Sigmoid colon (tissue), 7 donors: ENCODE data around the gene AP4M1. TPM values are rescaled to one million over a fixed set of nuclear protein-coding genes. Genes with fewer than 3 reads are reported as not detected.

Experiments
- DNase-seq: peaks from one replicate; pipeline ENCODE4 v3.0.0-alpha.2; 2019
- H3K27ac ChIP-seq, 4 donors: fragments of 200-600 bp; sonication (generic); one replicate each; pipeline ENCODE4 v1.5.1; 2016 to 2019; ENCODE audit warnings: mild to moderate bottlenecking in 1 of 4
- H3K27me3 ChIP-seq, 3 donors: fragments of 200-600 bp; sonication (generic); one replicate each; pipeline ENCODE4 v1.5.1; 2019; ENCODE audit warnings: mild to moderate bottlenecking in 1 of 3
- H3K36me3 ChIP-seq, 4 donors: fragments of 200-600 bp; sonication (generic); one replicate each; pipeline ENCODE4 v1.5.1; 2016 to 2019
- H3K4me1 ChIP-seq, 4 donors: fragments of 200-600 bp; sonication (generic); one replicate each; pipeline ENCODE4 v1.5.1; 2017 to 2019
- H3K4me3 ChIP-seq, 4 donors: fragments of 200-600 bp; sonication (generic); one replicate each; pipeline ENCODE4 v1.5.1; 2017 to 2019; ENCODE audit warnings: mild to moderate bottlenecking in 2 of 4, moderate library complexity in 1 of 4
- H3K9me3 ChIP-seq, 4 donors: fragments of 200-600 bp in 3 of 4; sonication (generic) in 3 of 4; one replicate each; pipeline versions ENCODE4 v1.5.1 to v1.6.1; 2013 to 2019
- CTCF ChIP-seq, 4 experiments: fragments of 450-650 bp in 3 of 4; fragments of 200-600 bp in 1 of 4; IDR thresholded peaks; one replicate each; pipeline ENCODE4 v1.5.1; 2016 to 2019; ENCODE audit warnings: antibody characterized with exemption in 4 of 4, mild to moderate bottlenecking in 3 of 4, moderate library complexity in 2 of 4
- EP300 ChIP-seq, 4 donors: sonication (generic); formaldehyde crosslinking; IDR thresholded peaks; one replicate each; pipeline ENCODE4 v1.6.1; 2017; ENCODE audit warnings: antibody characterized with exemption in 4 of 4
- POLR2A ChIP-seq, 2 donors: fragments of 450-650 bp; IDR thresholded peaks; one replicate each; pipeline ENCODE4 v1.6.1; 2016; ENCODE audit warnings: antibody characterized with exemption in 2 of 2, mild to moderate bottlenecking in 2 of 2, moderate library complexity in 2 of 2
- POLR2AphosphoS5 ChIP-seq, 4 donors: sonication (generic); formaldehyde crosslinking; IDR thresholded peaks; one replicate each; pipeline ENCODE4 v1.6.1; 2017; ENCODE audit warnings: antibody characterized with exemption in 4 of 4
- WGBS, 2 donors: extraction: QIAGEN DNeasy Blood & Tissue Kit; methylation state at CpG; one replicate each; pipeline ENCODE4 v1.1.7; 2013; 5-methylcytosine and 5-hydroxymethylcytosine counted together
- intact Hi-C: fragments of 100-400 bp; cut with DNase I; formaldehyde crosslinking; loops from one replicate; pipeline ENCODE4 v1.15.1; 2023
- polyA plus RNA-seq, 3 donors: library from polyadenylated mRNA; stranded (reverse); fragments of 200-250 nt; gene quantifications; one replicate each; pipeline ENCODE4 v1.2.3, GENCODE V29; 2013
- total RNA-seq, 4 donors: library from RNA; depleted of rRNA; stranded (reverse); fragments of >200 nt; gene quantifications; one replicate each; pipeline ENCODE4 v1.1.0, GENCODE V29; 2016
- donor health status: healthy with polysubstance abuse.
- donor health status: Bipolar disorder and iron deficiency.
- donor health status: healthy.

The AP4M1 gene
- total and polyA plus RNA-seq, 7 donors: 14.6 to 26.6 (median 18.1) TPM

GRCh38 chr7:100061518-100062193, 39.8 kb upstream of the AP4M1 start:
- Histone ChIP-seq H3K36me3 (peaks cover 8 to 79% (median 34%) of the 10 kb centered on the region in 4 donors), H3K4me3 (no peak overlapping the region), H3K4me1 (peaks cover 0 to 20% (median 16%) of the 10 kb centered on the region in 4 donors), H3K9me3 (no peaks in the 10 kb centered on the region), H3K27ac (no peak overlapping the region), H3K27me3 (no peaks in the 10 kb centered on the region)
- DNase-seq: no peak
- WGBS, 2 donors: 94 to 95% methylated on average over 11 of the region's 11 CpGs
- intact Hi-C loops: no loop called here
- TF ChIP-seq EP300 (IDR thresholded peaks at IDR 0.05) (no peak), CTCF (IDR thresholded peaks at IDR 0.05) (no peak), POLR2A (IDR thresholded peaks at IDR 0.05) (no peak), POLR2AphosphoS5 (IDR thresholded peaks at IDR 0.05) (no peak)

- TF ChIP-seq POLR2A (IDR thresholded peaks at IDR 0.05) (no peak), EP300 (IDR thresholded peaks at IDR 0.05) (no peak), POLR2AphosphoS5 (IDR thresholded peaks at IDR 0.05) (no peak), CTCF (IDR thresholded peaks at IDR 0.05) (no peak)
- Histone ChIP-seq H3K27ac (no peak overlapping the region), H3K27me3 (no peaks in the 10 kb centered on the region), H3K9me3 (no peaks in the 10 kb centered on the region), H3K36me3 (peaks cover 8 to 61% (median 22%) of the 10 kb centered on the region in 4 donors), H3K4me1 (peaks cover 0 to 24% (median 17%) of the 10 kb centered on the region in 4 donors), H3K4me3 (no peak overlapping the region)
- DNase-seq: no peak
- intact Hi-C loops: no loop called here
- 90 to 96% methylated on average over 4 of the region's 4 CpGs for WGBS, 2 donors
These were observed 38.1 kb upstream of the AP4M1 start for GRCh38 chr7:100063376-100063775.

GRCh38 chr7:100064162-100064561, 37.3 kb upstream of the AP4M1 start:
- TF ChIP-seq POLR2AphosphoS5 (IDR thresholded peaks at IDR 0.05) (no peak), CTCF (IDR thresholded peaks at IDR 0.05) (no peak)
- no peaks in the 10 kb centered on the region for H3K27me3 ChIP-seq
- H3K27ac ChIP-seq: peak overlapping the region in 1 of 4 donors; percentile 87
- peaks cover 0 to 24% (median 17%) of the 10 kb centered on the region in 4 donors for H3K4me1 ChIP-seq
- WGBS, 2 donors: 97% methylated on average over 9 of the region's 9 CpGs
- intact Hi-C loops: no loop called here
- H3K36me3 ChIP-seq: peaks cover 8 to 59% (median 17%) of the 10 kb centered on the region in 4 donors
- no peak overlapping the region for H3K4me3 ChIP-seq
- DNase-seq: no peak
- no peaks in the 10 kb centered on the region for H3K9me3 ChIP-seq

- intact Hi-C loops: loop anchor here (2.0 kb wide), 1 partner anchor 15 kb away; the partner anchor contains the start of gene ZNF3
- 74 to 77% methylated on average over 8 of the region's 8 CpGs for whole genome bisulfite sequencing, 2 donors
- DNase-seq: peak; percentile 75
- Histone ChIP-seq H3K9me3 (peaks cover 0 to 7% (median 1%) of the 10 kb centered on the region in 4 donors), H3K27me3 (no peaks in the 10 kb centered on the region), H3K4me1 (peaks cover 0 to 24% (median 17%) of the 10 kb centered on the region in 4 donors), H3K27ac (peak overlapping the region; percentile 50 to 87 (median 84)), H3K36me3 (peaks cover 15 to 59% (median 23%) of the 10 kb centered on the region in 4 donors), H3K4me3 (no peak overlapping the region)
- TF ChIP-seq POLR2A (IDR thresholded peaks at IDR 0.05) (no peak), CTCF (IDR thresholded peaks at IDR 0.05) (no peak), EP300 (IDR thresholded peaks at IDR 0.05) (peak; percentile 41 to 92 (median 78)), POLR2AphosphoS5 (IDR thresholded peaks at IDR 0.05) (peak; percentile 93 to 97 (median 94))
These were observed 35.8 kb upstream of the AP4M1 start for GRCh38 chr7:100065452-100066186.
